GM06990 (cell line): Measurements from ENCODE around the gene POLR3A.

Experiments
- DNase-seq: peaks from one replicate; pipeline ENCODE4 v3.0.0-alpha.2; 2011; ENCODE audit not compliant: insufficient read length; ENCODE audit errors: extremely low read depth
- H3K27me3 ChIP-seq: replicated peaks from 2 replicates; pipeline ENCODE4 v1.6.0; 2011; ENCODE audit warnings: low read length; ENCODE audit not compliant: control insufficient read depth, insufficient read depth
- H3K36me3 ChIP-seq: 2 replicates; pipeline ENCODE4 v1.5.1; 2011; ENCODE audit warnings: low read length; ENCODE audit not compliant: control insufficient read depth, insufficient read depth
- H3K4me3 ChIP-seq: replicated peaks from 2 replicates; pipeline ENCODE4 v1.5.1; 2011; ENCODE audit warnings: low read depth, mild to moderate bottlenecking, control low read depth, low read length
- CTCF ChIP-seq: IDR thresholded peaks from 2 replicates; pipeline ENCODE4 v1.5.1; 2011; ENCODE audit warnings: low read length, control low read depth, mild to moderate bottlenecking, inconsistent platforms; ENCODE audit not compliant: insufficient read depth, poor library complexity, severe bottlenecking

The POLR3A gene

GRCh38 chr10:78041170-78042057 lies 12.1 kb upstream of the POLR3A start:
- DNase-seq: no peak
- no peaks in the 10 kb centered on the region for H3K27me3 ChIP-seq
- H3K36me3 ChIP-seq: peaks cover 39% of the 10 kb centered on the region
- TF ChIP-seq CTCF: no peak
- H3K4me3 ChIP-seq: no peak overlapping the region

GRCh38 chr10:78039743-78040142 lies 10.4 kb upstream of the POLR3A start:
- Histone ChIP-seq H3K36me3 (peaks cover 46% of the 10 kb centered on the region), H3K4me3 (no peak overlapping the region)
- TF ChIP-seq CTCF: no peak

GRCh38 chr10:78038791-78039547 lies 9.7 kb upstream of the POLR3A start:
- TF ChIP-seq CTCF: no peak
- Histone ChIP-seq H3K4me3 (no peak overlapping the region), H3K27me3 (no peaks in the 10 kb centered on the region), H3K36me3 (peaks cover 46% of the 10 kb centered on the region)
- DNase-seq: no peak

More at GRCh38 chr10:78039743-78040142, 10.4 kb upstream of the POLR3A start:
- H3K27me3 ChIP-seq: no peaks in the 10 kb centered on the region
- no peak for DNase-seq

- Histone ChIP-seq H3K4me3 (no peak overlapping the region), H3K36me3 (peaks cover 46% of the 10 kb centered on the region), H3K27me3 (no peaks in the 10 kb centered on the region)
- DNase-seq: no peak
- no peak for TF ChIP-seq CTCF
Observed at GRCh38 chr10:78038105-78038504, 8.8 kb upstream of the POLR3A start.

DNA sequence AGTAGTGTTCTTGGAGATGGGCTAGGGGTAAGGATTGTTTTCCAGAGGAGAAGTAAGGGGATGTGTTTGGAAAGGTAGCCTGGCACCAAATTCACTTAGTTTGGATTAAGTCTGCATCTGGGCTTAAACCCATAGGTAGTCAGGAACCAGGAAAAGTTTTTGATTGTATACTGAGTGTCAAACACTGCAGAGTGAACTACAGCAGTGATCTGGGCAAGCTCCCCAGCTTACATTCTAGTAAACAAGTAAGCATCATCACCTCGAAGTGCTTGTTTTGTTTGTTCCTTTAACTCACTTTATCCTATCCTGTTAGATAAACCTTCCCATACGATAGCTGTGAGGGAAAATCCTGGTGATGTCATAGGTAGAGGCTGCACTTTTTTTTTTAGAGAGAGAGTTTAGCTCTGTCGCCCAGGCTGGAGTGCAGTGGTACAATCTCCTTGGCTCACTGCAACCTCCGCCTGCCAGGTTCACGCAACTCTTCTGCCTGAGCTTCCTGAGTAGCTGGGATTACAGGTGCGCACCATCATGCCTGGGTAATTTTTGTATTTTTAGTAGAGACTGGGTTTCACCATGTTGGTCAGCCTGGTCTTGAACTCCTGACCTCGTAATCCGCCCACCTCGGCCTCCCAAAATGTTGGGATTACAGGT lies 6.7 kb upstream of the POLR3A start:
- no peak for DNase-seq
- no peak for TF ChIP-seq CTCF
- peaks cover 35% of the 10 kb centered on the region for H3K36me3 ChIP-seq
- peak overlapping the region; percentile 99 for H3K4me3 ChIP-seq
- no peaks in the 10 kb centered on the region for H3K27me3 ChIP-seq
